Coronary artery (tissue), 2 donors: ENCODE measurements around the gene POLR3GL.

Source experiments
- DNase-seq: peaks from one replicate; pipeline ENCODE4 v3.0.0-alpha.2; 2017; ENCODE audit warnings: low spot score
- H3K27ac ChIP-seq, 2 donors: fragments of 200-600 bp; sonication (generic); one replicate each; pipeline ENCODE4 v1.5.1; 2016 to 2019
- H3K4me3 ChIP-seq: fragments of 200-600 bp; sonication (generic); 2 replicates; pipeline ENCODE4 v1.5.1; 2016; ENCODE audit warnings: mild to moderate bottlenecking, moderate library complexity
- TF ChIP-seq, protein P1 (sequence below): fragments of 200-600 bp; sonication (generic); IDR thresholded peaks from one replicate; pipeline ENCODE4 v1.5.1; 2019; ENCODE audit warnings: antibody characterized with exemption

Gene POLR3GL

GRCh38 chr1:146012703-146013558 is 48.4 kb downstream of the POLR3GL start:
- Histone ChIP-seq H3K27ac (no peak overlapping the region), H3K4me3 (no peak overlapping the region)
- TF ChIP-seq, protein P1, sequence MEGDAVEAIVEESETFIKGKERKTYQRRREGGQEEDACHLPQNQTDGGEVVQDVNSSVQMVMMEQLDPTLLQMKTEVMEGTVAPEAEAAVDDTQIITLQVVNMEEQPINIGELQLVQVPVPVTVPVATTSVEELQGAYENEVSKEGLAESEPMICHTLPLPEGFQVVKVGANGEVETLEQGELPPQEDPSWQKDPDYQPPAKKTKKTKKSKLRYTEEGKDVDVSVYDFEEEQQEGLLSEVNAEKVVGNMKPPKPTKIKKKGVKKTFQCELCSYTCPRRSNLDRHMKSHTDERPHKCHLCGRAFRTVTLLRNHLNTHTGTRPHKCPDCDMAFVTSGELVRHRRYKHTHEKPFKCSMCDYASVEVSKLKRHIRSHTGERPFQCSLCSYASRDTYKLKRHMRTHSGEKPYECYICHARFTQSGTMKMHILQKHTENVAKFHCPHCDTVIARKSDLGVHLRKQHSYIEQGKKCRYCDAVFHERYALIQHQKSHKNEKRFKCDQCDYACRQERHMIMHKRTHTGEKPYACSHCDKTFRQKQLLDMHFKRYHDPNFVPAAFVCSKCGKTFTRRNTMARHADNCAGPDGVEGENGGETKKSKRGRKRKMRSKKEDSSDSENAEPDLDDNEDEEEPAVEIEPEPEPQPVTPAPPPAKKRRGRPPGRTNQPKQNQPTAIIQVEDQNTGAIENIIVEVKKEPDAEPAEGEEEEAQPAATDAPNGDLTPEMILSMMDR = no peak
- DNase-seq = no peak

DNA sequence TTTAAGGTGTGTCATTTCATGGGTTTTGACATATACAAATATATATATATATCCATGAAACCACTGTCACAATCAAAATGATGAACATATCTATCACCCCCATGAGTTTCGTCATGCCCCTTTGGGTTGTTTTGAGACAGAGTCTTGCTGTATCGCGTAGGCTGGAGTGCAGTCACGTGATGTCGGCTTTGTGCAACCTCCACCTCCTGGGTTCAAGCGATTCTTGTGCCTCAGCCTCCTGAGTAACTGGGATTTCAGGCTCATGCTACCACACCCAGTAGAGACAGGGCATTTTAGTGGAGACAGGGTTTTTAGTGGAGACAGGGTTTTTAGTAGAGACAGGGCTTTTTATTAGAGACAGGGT is 49.1 kb downstream of the POLR3GL start:
- TF ChIP-seq, protein P1 = no peak
- no peak for DNase-seq
- no peak overlapping the region for H3K4me3 ChIP-seq
- H3K27ac ChIP-seq = no peak overlapping the region

DNA sequence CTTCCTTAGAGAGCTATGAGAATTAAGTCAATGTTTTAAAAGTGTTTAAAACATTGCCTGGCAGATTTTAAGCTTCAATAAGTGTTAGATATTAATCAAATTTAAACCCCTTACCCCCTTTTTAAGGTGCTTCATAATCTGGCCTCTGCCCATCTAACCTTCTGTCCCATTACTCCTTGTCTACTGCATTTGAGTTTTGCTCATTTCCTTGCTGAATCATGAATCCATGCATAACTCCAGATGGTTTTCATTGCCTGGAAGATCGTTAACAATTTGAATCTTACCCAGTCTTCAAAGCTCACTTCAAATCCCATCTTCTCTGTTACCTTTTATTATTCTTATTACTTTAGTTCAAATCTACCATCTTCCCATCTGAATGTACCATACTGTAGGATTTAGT is 52.4 kb downstream of the POLR3GL start:
- TF ChIP-seq, protein P1 = no peak
- no peak overlapping the region for H3K4me3 ChIP-seq
- no peak overlapping the region for H3K27ac ChIP-seq
- DNase-seq = no peak

GRCh38 chr1:146019231-146020057 is 55.0 kb downstream of the POLR3GL start:
- TF ChIP-seq, protein P1 = no peak
- DNase-seq = no peak
- no peak overlapping the region for H3K27ac ChIP-seq
- H3K4me3 ChIP-seq = peak overlapping the region; percentile 64

DNA sequence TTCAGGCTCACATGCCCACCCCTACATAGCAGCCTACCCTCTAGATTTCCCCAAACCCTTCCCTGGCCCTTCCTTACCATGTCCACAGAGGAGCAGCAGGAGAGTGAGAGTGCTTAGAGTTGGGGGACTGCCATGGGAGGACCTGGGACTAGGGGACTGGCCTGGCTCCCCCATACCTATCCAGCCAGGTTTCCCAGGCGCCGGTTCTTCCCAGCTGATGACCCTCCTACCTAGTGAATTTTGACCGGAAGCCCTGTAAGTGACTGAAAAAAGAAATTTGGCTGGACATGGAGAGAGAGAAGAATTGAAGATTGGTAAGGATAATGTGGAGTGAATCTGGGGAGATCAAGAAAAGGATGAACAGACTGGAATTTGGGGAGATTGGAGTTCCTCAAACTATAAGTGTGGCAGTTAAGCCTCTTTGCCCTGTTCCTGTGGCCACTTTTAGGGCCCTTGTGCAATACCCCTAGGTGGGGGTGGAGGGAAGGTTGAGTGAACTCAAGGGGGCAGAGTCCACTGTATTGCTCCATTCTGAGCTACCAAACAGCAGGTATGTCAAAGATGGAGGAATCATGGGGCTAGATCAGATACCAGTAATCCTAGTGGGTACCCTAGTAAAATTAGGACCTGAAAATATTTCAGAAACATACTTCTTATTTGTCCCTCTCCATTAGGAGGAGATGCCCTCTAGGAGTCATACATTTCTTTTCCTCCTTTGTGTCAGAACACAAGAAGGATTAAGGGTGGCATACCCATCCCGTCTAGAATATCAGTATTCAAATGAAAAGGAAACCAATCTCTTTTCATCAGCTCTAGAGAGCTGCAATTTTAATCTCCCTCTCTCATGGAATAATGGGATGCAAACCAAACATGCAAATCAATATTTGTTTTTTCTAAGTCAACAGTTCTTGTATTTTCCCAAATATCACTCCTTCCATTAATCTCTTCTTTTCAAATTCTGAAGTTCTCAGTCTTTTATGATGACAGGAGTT is 55.9 kb downstream of the POLR3GL start:
- no peak for DNase-seq
- no peak overlapping the region for H3K4me3 ChIP-seq
- no peak overlapping the region for H3K27ac ChIP-seq

DNA sequence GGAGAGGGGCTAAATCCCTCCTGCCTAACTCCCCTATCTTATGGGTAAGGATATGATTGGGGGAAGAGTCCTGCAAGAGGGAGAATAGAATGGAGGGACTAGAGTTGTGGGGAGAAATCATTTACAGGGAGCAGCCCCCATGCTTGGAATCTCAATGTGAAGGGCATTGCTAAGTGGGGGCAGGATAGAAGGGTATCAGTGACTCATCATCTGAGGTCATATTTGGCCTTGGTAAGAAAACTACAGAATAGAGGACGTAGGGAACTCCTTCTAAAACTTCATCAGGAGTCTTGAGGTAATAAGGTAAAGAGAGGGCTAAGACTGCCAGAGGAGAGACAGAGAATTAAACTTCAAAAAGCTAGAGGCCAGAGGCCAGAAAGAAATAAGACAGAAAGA is 56.6 kb downstream of the POLR3GL start:
- DNase-seq = no peak
- Histone ChIP-seq H3K27ac (no peak overlapping the region), H3K4me3 (no peak overlapping the region)
- TF ChIP-seq, protein P1 = no peak

More for the DNA sequence above, 55.9 kb downstream of the POLR3GL start:
- TF ChIP-seq, protein P1 = no peak
